Ishikawa (cell line): ENCODE data around the gene JAML.

Source experiments
- CEBPB ChIP-seq: IDR thresholded peaks from 2 replicates; pipeline ENCODE4 v1.6.1; 2012
- CREB1 ChIP-seq: IDR thresholded peaks from 2 replicates; pipeline ENCODE4 v1.6.1; 2012; ENCODE audit warnings: low read depth
- EGR1 ChIP-seq: IDR thresholded peaks from 2 replicates; pipeline ENCODE4 v1.6.1; 2012
- EP300 ChIP-seq: IDR thresholded peaks from 2 replicates; pipeline ENCODE4 v1.6.1; 2012; ENCODE audit warnings: borderline replicate concordance
- FOXM1 ChIP-seq: IDR thresholded peaks from 2 replicates; pipeline ENCODE4 v1.6.1; 2012; ENCODE audit warnings: low read depth, borderline replicate concordance
- MAX ChIP-seq: IDR thresholded peaks from 2 replicates; pipeline ENCODE4 v1.6.1; 2012
- NFIC ChIP-seq: IDR thresholded peaks from 2 replicates; pipeline ENCODE4 v1.6.1; 2012
- RAD21 ChIP-seq: IDR thresholded peaks from 2 replicates; pipeline ENCODE4 v1.6.1; 2012; ENCODE audit warnings: low read depth
- REST ChIP-seq: IDR thresholded peaks from 2 replicates; pipeline ENCODE4 v1.6.1; 2012; ENCODE audit warnings: low read depth, mild to moderate bottlenecking
- TAF1 ChIP-seq: IDR thresholded peaks from 2 replicates; pipeline ENCODE4 v1.6.1; 2012; ENCODE audit warnings: low read depth, mild to moderate bottlenecking
- TCF12 ChIP-seq: IDR thresholded peaks from 2 replicates; pipeline ENCODE4 v1.6.1; 2012; ENCODE audit warnings: low read depth
- TEAD4 ChIP-seq: IDR thresholded peaks from 2 replicates; pipeline ENCODE4 v1.6.1; 2012
- YY1 ChIP-seq: IDR thresholded peaks from 2 replicates; pipeline ENCODE4 v1.6.1; 2012; ENCODE audit warnings: low read depth
- ZBTB7A ChIP-seq: IDR thresholded peaks from 2 replicates; pipeline ENCODE4 v1.6.1; 2012; ENCODE audit warnings: low read depth
- TF ChIP-seq, protein P1 (sequence below): IDR thresholded peaks from 2 replicates; pipeline ENCODE4 v1.6.1; 2012

The JAML gene

DNA sequence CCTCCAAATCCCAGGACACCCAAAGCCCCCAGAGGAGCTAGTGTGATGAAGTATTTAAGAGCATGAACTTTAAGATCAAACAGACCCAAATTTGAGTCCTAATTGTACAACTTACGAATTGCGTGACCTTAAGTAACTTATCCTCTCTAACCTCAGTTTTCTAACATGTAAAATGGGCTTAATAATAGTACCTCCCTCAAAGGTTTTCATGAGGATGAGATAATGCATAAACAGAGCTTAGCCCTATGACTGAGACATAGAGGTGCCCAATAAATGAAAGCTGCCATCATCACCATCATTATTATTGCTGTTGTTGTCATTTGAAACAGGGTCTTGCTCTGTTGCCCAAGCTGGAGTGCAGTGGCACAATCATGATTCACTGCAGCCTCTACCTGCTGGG is 57.6 kb downstream of the JAML start:
- TF ChIP-seq YY1 (no peak), TEAD4 (no peak), CEBPB (no peak), NFIC (no peak), FOXM1 (no peak), TCF12 (no peak), TAF1 (no peak), REST (no peak), ZBTB7A (no peak), EP300 (no peak), CREB1 (no peak), EGR1 (no peak), MAX (no peak), RAD21 (no peak)
- TF ChIP-seq, protein P1, sequence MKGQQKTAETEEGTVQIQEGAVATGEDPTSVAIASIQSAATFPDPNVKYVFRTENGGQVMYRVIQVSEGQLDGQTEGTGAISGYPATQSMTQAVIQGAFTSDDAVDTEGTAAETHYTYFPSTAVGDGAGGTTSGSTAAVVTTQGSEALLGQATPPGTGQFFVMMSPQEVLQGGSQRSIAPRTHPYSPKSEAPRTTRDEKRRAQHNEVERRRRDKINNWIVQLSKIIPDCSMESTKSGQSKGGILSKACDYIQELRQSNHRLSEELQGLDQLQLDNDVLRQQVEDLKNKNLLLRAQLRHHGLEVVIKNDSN: no peak

DNA sequence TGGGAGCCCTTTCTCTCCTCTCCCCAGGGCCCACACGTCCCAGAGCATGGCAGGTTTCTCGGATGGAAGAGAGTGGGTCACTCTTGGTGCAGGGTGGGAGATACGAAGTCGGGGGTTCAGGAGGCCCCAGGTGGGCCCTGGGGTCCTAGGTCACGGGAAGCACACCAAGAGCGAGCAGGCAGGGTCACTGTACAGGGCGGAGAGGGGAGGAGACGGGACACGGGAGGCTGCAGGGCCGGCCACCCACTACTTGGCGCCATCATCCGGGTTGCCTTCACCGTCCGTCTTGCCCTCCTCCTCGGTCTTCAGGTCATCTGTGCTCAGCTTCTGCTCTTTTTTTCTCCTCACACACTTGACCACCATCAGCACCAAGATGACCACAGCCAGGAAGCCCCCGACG is 58.2 kb downstream of the JAML start:
- TF ChIP-seq YY1 (no peak), RAD21 (no peak), TAF1 (no peak), CREB1 (no peak), EP300 (no peak), MAX (no peak), FOXM1 (no peak), ZBTB7A (no peak), REST (no peak), NFIC (no peak)

DNA sequence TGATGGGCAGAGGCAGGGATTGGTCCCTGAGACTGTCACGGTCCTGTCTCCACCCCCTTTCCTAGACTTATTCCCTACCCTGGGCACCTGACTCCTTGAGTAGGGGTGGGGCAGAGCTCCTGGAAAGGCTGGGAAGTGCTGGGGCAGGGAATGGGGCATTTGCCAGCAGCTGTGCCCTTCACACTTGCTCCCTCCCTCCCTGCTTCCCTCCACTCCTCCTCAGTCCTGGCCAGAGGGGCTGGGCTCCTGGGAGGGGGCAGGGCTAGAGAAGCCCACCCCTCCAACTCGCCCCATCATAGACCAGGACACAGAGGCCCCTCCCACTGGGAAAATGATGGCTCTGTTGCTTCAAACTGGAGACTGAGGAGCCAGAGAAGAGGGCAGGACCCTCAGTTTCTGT is 59.9 kb downstream of the JAML start:
- TF ChIP-seq TAF1 (no peak), EP300 (no peak), CREB1 (no peak)

GRCh38 chr11:118163494-118163893 is 61.3 kb downstream of the JAML start:
- no peak for TF ChIP-seq RAD21
- TF ChIP-seq NFIC: no peak
- no peak for TF ChIP-seq MAX

GRCh38 chr11:118162846-118163245 is 62.0 kb downstream of the JAML start:
- TF ChIP-seq CEBPB (no peak), TAF1 (no peak), EP300 (no peak), YY1 (no peak)

- no peak for TF ChIP-seq NFIC
- TF ChIP-seq TCF12: no peak
- no peak for TF ChIP-seq FOXM1
- no peak for TF ChIP-seq RAD21
- no peak for TF ChIP-seq CEBPB
- TF ChIP-seq YY1: no peak
- TF ChIP-seq CREB1: no peak
- TF ChIP-seq REST: no peak
- TF ChIP-seq, protein P1: no peak
- no peak for TF ChIP-seq TEAD4
- no peak for TF ChIP-seq MAX
- no peak for TF ChIP-seq EGR1
- TF ChIP-seq ZBTB7A: no peak
- TF ChIP-seq EP300: no peak
- TF ChIP-seq TAF1: no peak
These were observed 63.0 kb downstream of the JAML start for GRCh38 chr11:118161786-118162185.
